Memory B cell (primary cell): ENCODE measurements around the gene SCAMP4.
"Not testable (repeated sequence)": the region's sequence is repeated elsewhere in the genome, so short reads cannot be mapped to it uniquely, and the experiment has no call there.

Experiments
- ATAC-seq: fragments of 150-1000 bp; cut with Tn5 transposase; 2 replicates; pipeline ENCODE4 v1.10.0; 2021; ENCODE audit warnings: low read depth, mild to moderate bottlenecking, moderate library complexity
- DNase-seq, 2 donors: peaks; one replicate each; pipeline ENCODE4 v3.0.0; 2022; ENCODE audit warnings: low spot score in 2 of 2
- H3K27ac Mint-ChIP-seq: one replicate; pipeline ENCODE4 v1.8.0; 2022; ENCODE audit warnings: mild to moderate bottlenecking, moderate library complexity, mixed read lengths
- H3K27me3 Mint-ChIP-seq: one replicate; pipeline ENCODE4 v1.8.0; 2022; ENCODE audit warnings: mixed read lengths
- H3K36me3 Mint-ChIP-seq: one replicate; pipeline ENCODE4 v1.8.0; 2022; ENCODE audit warnings: mild to moderate bottlenecking, mixed read lengths
- H3K4me1 Mint-ChIP-seq: one replicate; pipeline ENCODE4 v1.8.0; 2022; ENCODE audit warnings: mixed read lengths
- H3K4me3 Mint-ChIP-seq: one replicate; pipeline ENCODE4 v1.8.0; 2022; ENCODE audit warnings: mild to moderate bottlenecking, moderate library complexity, mixed read lengths
- H3K9me3 Mint-ChIP-seq: one replicate; pipeline ENCODE4 v1.8.0; 2022; ENCODE audit warnings: mixed read lengths

SCAMP4 gene

GRCh38 chr19:1873524-1874473 is 31.4 kb upstream of the SCAMP4 start:
- Mint-ChIP-seq H3K9me3 (no peaks in the 10 kb centered on the region), H3K27ac (peak overlapping the region; percentile 75), H3K27me3 (no peaks in the 10 kb centered on the region), H3K4me3 (peak overlapping the region; percentile 99), H3K36me3 (peaks cover 3% of the 10 kb centered on the region), H3K4me1 (peaks cover 15% of the 10 kb centered on the region)
- ATAC-seq: no peak
- DNase-seq: no peak

GRCh38 chr19:1874554-1875185 is 30.5 kb upstream of the SCAMP4 start:
- H3K4me3 Mint-ChIP-seq: peak overlapping the region; percentile 99
- ATAC-seq: no peak
- no peak for DNase-seq

GRCh38 chr19:1875265-1875645 is 29.9 kb upstream of the SCAMP4 start:
- H3K4me3 Mint-ChIP-seq: peak overlapping the region; percentile 99
- peak overlapping the region; percentile 95 for H3K27ac Mint-ChIP-seq
- not testable (repeated sequence) for DNase-seq, H3K36me3 Mint-ChIP-seq, H3K9me3 Mint-ChIP-seq, ATAC-seq, H3K27me3 Mint-ChIP-seq
- peaks cover 15% of the 10 kb centered on the region for H3K4me1 Mint-ChIP-seq

More at GRCh38 chr19:1874554-1875185, 30.5 kb upstream of the SCAMP4 start:
- Mint-ChIP-seq H3K36me3 (peaks cover 3% of the 10 kb centered on the region), H3K27me3 (no peaks in the 10 kb centered on the region), H3K27ac (peak overlapping the region; percentile 95), H3K9me3 (no peaks in the 10 kb centered on the region), H3K4me1 (peaks cover 15% of the 10 kb centered on the region)

GRCh38 chr19:1875646-1876495 is 29.3 kb upstream of the SCAMP4 start:
- peak overlapping the region; percentile 99 for H3K4me3 Mint-ChIP-seq
- H3K4me1 Mint-ChIP-seq: peaks cover 13% of the 10 kb centered on the region
- no peaks in the 10 kb centered on the region for H3K27me3 Mint-ChIP-seq
- H3K27ac Mint-ChIP-seq: peak overlapping the region; percentile 95
- peak; percentile 98 for ATAC-seq
- H3K9me3 Mint-ChIP-seq: no peaks in the 10 kb centered on the region
- DNase-seq: peak; percentile 76 to 77
- peaks cover 3% of the 10 kb centered on the region for H3K36me3 Mint-ChIP-seq

GRCh38 chr19:1876496-1877279 is 28.5 kb upstream of the SCAMP4 start:
- peak; percentile 2 for ATAC-seq
- H3K27me3 Mint-ChIP-seq, DNase-seq, H3K9me3 Mint-ChIP-seq, H3K36me3 Mint-ChIP-seq: not testable (repeated sequence)
- Mint-ChIP-seq H3K4me1 (peaks cover 13% of the 10 kb centered on the region), H3K27ac (peak overlapping the region; percentile 95), H3K4me3 (peak overlapping the region; percentile 99)

GRCh38 chr19:1877280-1877660 is 27.9 kb upstream of the SCAMP4 start:
- peaks cover 16% of the 10 kb centered on the region for H3K4me1 Mint-ChIP-seq
- DNase-seq, H3K27ac Mint-ChIP-seq, H3K4me3 Mint-ChIP-seq, H3K36me3 Mint-ChIP-seq, H3K27me3 Mint-ChIP-seq, ATAC-seq, H3K9me3 Mint-ChIP-seq: not testable (repeated sequence)

GRCh38 chr19:1878583-1878982 is 26.6 kb upstream of the SCAMP4 start:
- not testable (repeated sequence) for H3K27me3 Mint-ChIP-seq, H3K36me3 Mint-ChIP-seq, H3K27ac Mint-ChIP-seq, H3K9me3 Mint-ChIP-seq, DNase-seq, ATAC-seq
- Mint-ChIP-seq H3K4me3 (peak overlapping the region; percentile 17), H3K4me1 (peaks cover 27% of the 10 kb centered on the region)

GRCh38 chr19:1879982-1880381 is 25.2 kb upstream of the SCAMP4 start:
- not testable (repeated sequence) for H3K9me3 Mint-ChIP-seq, H3K36me3 Mint-ChIP-seq, H3K4me3 Mint-ChIP-seq, ATAC-seq, H3K27me3 Mint-ChIP-seq, H3K27ac Mint-ChIP-seq, DNase-seq
- peaks cover 32% of the 10 kb centered on the region for H3K4me1 Mint-ChIP-seq

- Mint-ChIP-seq H3K27ac (no peak overlapping the region), H3K9me3 (no peaks in the 10 kb centered on the region), H3K4me3 (no peak overlapping the region), H3K27me3 (no peaks in the 10 kb centered on the region), H3K4me1 (peaks cover 32% of the 10 kb centered on the region), H3K36me3 (peaks cover 3% of the 10 kb centered on the region)
- DNase-seq (no peak), ATAC-seq (no peak)
These were observed 24.4 kb upstream of the SCAMP4 start for GRCh38 chr19:1880611-1881392.

- not testable (repeated sequence) for DNase-seq, H3K27me3 Mint-ChIP-seq, H3K4me3 Mint-ChIP-seq, H3K36me3 Mint-ChIP-seq, ATAC-seq, H3K9me3 Mint-ChIP-seq
- H3K4me1 Mint-ChIP-seq: peaks cover 30% of the 10 kb centered on the region
- peak overlapping the region; percentile 73 for H3K27ac Mint-ChIP-seq
These were observed 23.7 kb upstream of the SCAMP4 start for GRCh38 chr19:1881393-1882088.

- Mint-ChIP-seq H3K9me3 (no peaks in the 10 kb centered on the region), H3K36me3 (peaks cover 3% of the 10 kb centered on the region), H3K27me3 (no peaks in the 10 kb centered on the region), H3K27ac (peak overlapping the region; percentile 73), H3K4me1 (peaks cover 29% of the 10 kb centered on the region), H3K4me3 (peak overlapping the region; percentile 99)
- ATAC-seq (peak; percentile 12), DNase-seq (no peak)
These were observed 23.0 kb upstream of the SCAMP4 start for GRCh38 chr19:1882089-1882785.
